Kidney epithelial cell (primary cell): Measurements from ENCODE around the gene KNDC1. TPM values are rescaled to one million over a fixed set of nuclear protein-coding genes. Genes with fewer than 3 reads are reported as not detected.

Experiments
- DNase-seq: peaks from one replicate; pipeline ENCODE4 v3.0.0-alpha.2; 2010; ENCODE audit warnings: low read depth
- H3K27me3 ChIP-seq: 2 replicates; pipeline ENCODE4 v1.6.0; 2011; ENCODE audit warnings: low read length; ENCODE audit not compliant: control insufficient read depth, insufficient read depth
- H3K36me3 ChIP-seq: 2 replicates; pipeline ENCODE4 v1.5.1; 2011; ENCODE audit warnings: low read length; ENCODE audit not compliant: control insufficient read depth, insufficient read depth
- H3K4me3 ChIP-seq: 2 replicates; pipeline ENCODE4 v1.5.1; 2011; ENCODE audit warnings: low read depth, mild to moderate bottlenecking, control low read depth, low read length
- total RNA-seq: library from RNA; depleted of rRNA; stranded (reverse); fragments of >200 nt; gene quantifications from 2 replicates; pipeline ENCODE4 v1.2.3, GENCODE V29; 2015
- TF ChIP-seq, protein P1 (sequence below): IDR thresholded peaks from 2 replicates; pipeline ENCODE4 v1.5.1; 2011; ENCODE audit warnings: mild to moderate bottlenecking, moderate library complexity, low read length, control low read depth, inconsistent platforms; ENCODE audit not compliant: insufficient read depth, poor library complexity, severe bottlenecking

KNDC1 gene
- total RNA-seq, 1 donor from 2014 or later = 0.13 TPM

GRCh38 chr10:133209641-133210040 is 49.6 kb downstream of the KNDC1 start:
- DNase-seq = no peak
- Histone ChIP-seq H3K4me3 (no peak overlapping the region), H3K27me3 (peaks cover 7% of the 10 kb centered on the region), H3K36me3 (no peaks in the 10 kb centered on the region)
- TF ChIP-seq, protein P1, sequence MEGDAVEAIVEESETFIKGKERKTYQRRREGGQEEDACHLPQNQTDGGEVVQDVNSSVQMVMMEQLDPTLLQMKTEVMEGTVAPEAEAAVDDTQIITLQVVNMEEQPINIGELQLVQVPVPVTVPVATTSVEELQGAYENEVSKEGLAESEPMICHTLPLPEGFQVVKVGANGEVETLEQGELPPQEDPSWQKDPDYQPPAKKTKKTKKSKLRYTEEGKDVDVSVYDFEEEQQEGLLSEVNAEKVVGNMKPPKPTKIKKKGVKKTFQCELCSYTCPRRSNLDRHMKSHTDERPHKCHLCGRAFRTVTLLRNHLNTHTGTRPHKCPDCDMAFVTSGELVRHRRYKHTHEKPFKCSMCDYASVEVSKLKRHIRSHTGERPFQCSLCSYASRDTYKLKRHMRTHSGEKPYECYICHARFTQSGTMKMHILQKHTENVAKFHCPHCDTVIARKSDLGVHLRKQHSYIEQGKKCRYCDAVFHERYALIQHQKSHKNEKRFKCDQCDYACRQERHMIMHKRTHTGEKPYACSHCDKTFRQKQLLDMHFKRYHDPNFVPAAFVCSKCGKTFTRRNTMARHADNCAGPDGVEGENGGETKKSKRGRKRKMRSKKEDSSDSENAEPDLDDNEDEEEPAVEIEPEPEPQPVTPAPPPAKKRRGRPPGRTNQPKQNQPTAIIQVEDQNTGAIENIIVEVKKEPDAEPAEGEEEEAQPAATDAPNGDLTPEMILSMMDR = no peak

DNA sequence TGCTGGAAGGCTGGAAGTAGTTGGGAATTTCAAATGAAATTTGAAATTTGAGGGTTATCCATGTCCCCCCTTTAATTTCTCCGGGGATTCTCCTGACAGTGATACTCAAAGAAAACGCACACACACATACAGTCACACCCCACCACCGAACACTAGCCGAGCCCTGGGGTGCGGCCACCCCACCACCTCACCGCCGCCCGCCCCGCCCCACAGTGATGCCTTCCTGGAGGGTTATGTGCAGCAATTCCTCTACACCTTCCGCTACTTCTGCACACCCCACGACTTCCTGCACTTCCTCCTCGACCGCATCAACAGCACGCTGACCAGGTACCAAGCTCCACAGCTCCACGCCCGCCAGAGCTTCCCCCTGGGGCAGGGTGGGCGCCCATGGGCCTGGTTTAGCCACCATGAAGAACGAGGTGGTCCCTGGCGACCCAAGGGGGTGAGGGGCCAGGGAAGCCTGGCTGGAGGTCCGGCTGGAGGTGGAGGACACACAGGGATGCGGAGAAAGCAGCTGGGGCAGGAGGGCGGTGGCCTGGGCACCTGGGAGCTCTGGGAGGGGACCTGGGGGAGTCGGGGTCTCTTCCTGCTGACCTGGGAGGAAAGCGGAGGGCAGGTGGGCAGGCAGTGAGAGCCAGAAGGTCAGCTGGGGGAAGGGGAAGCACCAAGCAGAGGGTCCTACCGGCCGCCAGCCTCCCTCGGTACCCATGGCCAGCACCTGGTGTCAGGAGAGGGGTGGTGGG is 50.5 kb downstream of the KNDC1 start:
- TF ChIP-seq, protein P1 = no peak
- no peak for DNase-seq
- H3K4me3 ChIP-seq = no peak overlapping the region
- no peaks in the 10 kb centered on the region for H3K36me3 ChIP-seq
- H3K27me3 ChIP-seq = peaks cover 3% of the 10 kb centered on the region

DNA sequence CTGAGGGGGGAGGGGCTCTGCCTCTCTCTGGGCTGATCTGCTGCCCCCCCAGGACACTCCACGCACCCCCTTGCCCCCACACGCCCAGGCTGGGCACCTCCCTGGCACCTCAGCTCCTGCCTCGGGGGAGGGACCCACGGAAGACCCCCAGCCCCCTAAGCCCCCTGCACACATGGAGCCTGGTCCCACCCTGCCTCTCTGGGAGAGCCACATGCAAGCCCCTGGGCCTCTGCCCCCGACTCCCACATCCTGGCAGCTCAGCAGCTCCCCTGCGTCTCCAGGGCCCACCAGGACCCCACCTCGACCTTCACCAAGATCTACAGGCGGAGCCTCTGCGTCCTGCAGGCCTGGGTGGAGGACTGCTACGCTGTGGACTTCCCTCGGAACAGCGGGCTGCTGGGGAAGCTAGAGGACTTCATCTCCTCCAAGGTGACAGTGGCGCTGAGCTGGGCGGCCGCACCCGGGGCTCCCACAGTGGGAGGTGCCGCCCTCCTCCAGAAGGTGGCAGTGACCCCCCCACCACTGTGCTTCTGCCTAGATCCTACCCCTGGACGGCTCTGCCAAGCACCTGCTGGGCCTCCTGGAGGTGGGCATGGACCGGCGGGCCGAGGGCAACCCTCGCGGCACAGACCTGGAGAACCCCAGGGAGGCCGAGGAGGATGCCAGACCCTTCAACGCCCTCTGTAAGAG is 51.3 kb downstream of the KNDC1 start:
- no peak for DNase-seq
- no peak overlapping the region for H3K4me3 ChIP-seq
- H3K36me3 ChIP-seq = no peaks in the 10 kb centered on the region
- H3K27me3 ChIP-seq = peaks cover 2% of the 10 kb centered on the region
- TF ChIP-seq, protein P1 = no peak

DNA sequence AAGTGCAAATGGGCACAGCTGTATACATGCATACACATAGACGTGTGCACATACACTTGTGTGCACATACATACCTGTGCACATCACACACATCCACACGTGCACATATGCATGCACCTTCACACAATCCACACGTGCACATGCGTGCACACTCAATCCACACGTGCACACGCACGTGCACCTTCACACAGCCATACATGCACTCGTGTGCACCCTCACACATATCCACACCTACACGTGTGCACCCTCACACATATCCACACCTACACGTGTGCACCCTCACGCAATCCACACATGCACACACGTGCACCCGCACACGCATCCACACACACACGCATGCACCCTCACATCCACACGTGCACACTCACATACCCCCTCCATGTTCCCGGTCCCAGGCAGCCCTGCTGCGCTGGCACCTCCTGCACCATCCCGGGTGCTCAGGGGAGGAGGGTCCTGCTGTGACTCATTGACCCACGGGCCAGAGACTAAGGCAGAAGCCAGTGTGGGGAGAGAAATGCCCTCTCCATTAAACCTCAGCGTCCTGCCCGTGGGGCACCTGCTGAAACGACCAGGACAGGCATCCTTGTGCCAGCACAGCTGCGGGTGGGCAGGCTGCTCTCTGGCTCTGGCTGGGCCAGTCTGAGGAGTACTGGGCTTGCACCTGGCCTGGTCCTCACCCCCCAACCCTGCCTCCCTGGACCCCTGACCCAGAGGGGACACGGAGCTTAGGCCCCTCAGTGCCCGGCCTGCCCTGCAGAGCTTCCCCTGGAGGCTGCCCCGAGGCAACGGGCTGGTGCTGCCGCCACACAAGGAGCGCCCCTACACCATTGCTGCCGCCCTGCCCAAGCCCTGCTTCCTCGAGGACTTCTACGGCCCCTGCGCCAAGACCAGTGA is 52.2 kb downstream of the KNDC1 start:
- H3K4me3 ChIP-seq = no peak overlapping the region
- H3K27me3 ChIP-seq = no peaks in the 10 kb centered on the region
- no peaks in the 10 kb centered on the region for H3K36me3 ChIP-seq
- TF ChIP-seq, protein P1 = no peak
- no peak for DNase-seq

GRCh38 chr10:133212853-133213494 is 53.0 kb downstream of the KNDC1 start:
- H3K4me3 ChIP-seq = no peak overlapping the region
- DNase-seq = no peak
- TF ChIP-seq, protein P1 = no peak
- no peaks in the 10 kb centered on the region for H3K27me3 ChIP-seq
- H3K36me3 ChIP-seq = no peaks in the 10 kb centered on the region
